Neural progenitor cell (in vitro differentiated cells): Measurements from ENCODE around the gene ZNF311. TPM values are rescaled to one million over a fixed set of nuclear protein-coding genes. Genes with fewer than 3 reads are reported as not detected.

Experiments
- DNase-seq: peaks from one replicate; pipeline ENCODE4 v3.0.0-alpha.2; 2016; ENCODE audit warnings: low spot score
- H2AFZ ChIP-seq: fragments of 200-600 bp; sonication (generic); replicated peaks from 2 replicates; pipeline ENCODE4 v1.6.1; 2016; ENCODE audit warnings: antibody characterized with exemption
- H3F3A ChIP-seq: fragments of 200-600 bp; sonication (generic); 2 replicates; pipeline ENCODE4 v1.6.1; 2016; ENCODE audit warnings: antibody characterized with exemption, low read depth
- H3K27ac ChIP-seq: fragments of 200-600 bp; sonication (generic); 2 replicates; pipeline ENCODE4 v1.5.1; 2016; ENCODE audit warnings: mild to moderate bottlenecking
- H3K27me3 ChIP-seq: fragments of 200-600 bp; sonication (generic); 2 replicates; pipeline ENCODE4 v1.6.1; 2016; ENCODE audit warnings: mild to moderate bottlenecking, moderate library complexity
- H3K36me3 ChIP-seq: fragments of 200-600 bp; sonication (generic); 2 replicates; pipeline ENCODE4 v1.5.1; 2016
- H3K4me1 ChIP-seq: fragments of 200-600 bp; sonication (generic); 2 replicates; pipeline ENCODE4 v1.6.1; 2016; ENCODE audit warnings: mixed run types
- H3K4me2 ChIP-seq: fragments of 200-600 bp; sonication (generic); 2 replicates; pipeline ENCODE4 v1.6.1; 2016
- H3K4me3 ChIP-seq: fragments of 200-600 bp; sonication (generic); 2 replicates; pipeline ENCODE4 v1.5.1; 2016
- H3K79me2 ChIP-seq: fragments of 200-600 bp; sonication (generic); 2 replicates; pipeline ENCODE4 v1.6.1; 2016; ENCODE audit warnings: low read depth
- H3K9ac ChIP-seq: fragments of 200-600 bp; sonication (generic); 2 replicates; pipeline ENCODE4 v1.6.1; 2016
- H3K9me3 ChIP-seq: fragments of 200-600 bp; sonication (generic); 2 replicates; pipeline ENCODE4 v1.5.1; 2016; ENCODE audit warnings: low read depth
- H4K20me1 ChIP-seq: fragments of 200-600 bp; sonication (generic); 2 replicates; pipeline ENCODE4 v1.6.1; 2016; ENCODE audit warnings: low read depth
- H3K27ac Mint-ChIP-seq: 3 replicates; pipeline ENCODE4 v1.8.0; 2021; ENCODE audit warnings: mixed read lengths
- H3K27me3 Mint-ChIP-seq: 2 replicates; pipeline ENCODE4 v1.8.0; 2022; ENCODE audit warnings: low read depth, mild to moderate bottlenecking, inconsistent platforms, moderate library complexity, mixed read lengths; ENCODE audit not compliant: insufficient read depth
- H3K36me3 Mint-ChIP-seq: 3 replicates; pipeline ENCODE4 v1.8.0; 2021; ENCODE audit warnings: mixed read lengths
- H3K4me1 Mint-ChIP-seq: 3 replicates; pipeline ENCODE4 v1.8.0; 2021; ENCODE audit warnings: mixed read lengths
- H3K4me3 Mint-ChIP-seq: 3 replicates; pipeline ENCODE4 v1.8.0; 2021; ENCODE audit warnings: mild to moderate bottlenecking, moderate library complexity, mixed read lengths
- H3K9me3 Mint-ChIP-seq: 3 replicates; pipeline ENCODE4 v1.8.0; 2020; ENCODE audit warnings: mixed read lengths
- CTCF ChIP-seq: fragments of 200-600 bp; sonication (generic); IDR thresholded peaks from 2 replicates; pipeline ENCODE4 v1.5.1; 2017; ENCODE audit warnings: antibody characterized with exemption, mild to moderate bottlenecking
- EZH2 ChIP-seq: fragments of 200-600 bp; sonication (generic); IDR thresholded peaks from 2 replicates; pipeline ENCODE4 v1.6.1; 2017; ENCODE audit warnings: antibody characterized with exemption, mild to moderate bottlenecking, moderate library complexity
- EZH2phosphoT487 ChIP-seq: fragments of 200-600 bp; sonication (generic); IDR thresholded peaks from 2 replicates; pipeline ENCODE4 v1.6.1; 2017; ENCODE audit warnings: antibody characterized with exemption
- total RNA-seq: library from RNA; depleted of rRNA; stranded (reverse); fragments of >200 nt; gene quantifications from 2 replicates; pipeline ENCODE4 v1.2.3, GENCODE V29; 2015; ENCODE audit warnings: low replicate concordance

ZNF311 gene
- total RNA-seq, 1 donor from 2014 or later, result 1.9 TPM

DNA sequence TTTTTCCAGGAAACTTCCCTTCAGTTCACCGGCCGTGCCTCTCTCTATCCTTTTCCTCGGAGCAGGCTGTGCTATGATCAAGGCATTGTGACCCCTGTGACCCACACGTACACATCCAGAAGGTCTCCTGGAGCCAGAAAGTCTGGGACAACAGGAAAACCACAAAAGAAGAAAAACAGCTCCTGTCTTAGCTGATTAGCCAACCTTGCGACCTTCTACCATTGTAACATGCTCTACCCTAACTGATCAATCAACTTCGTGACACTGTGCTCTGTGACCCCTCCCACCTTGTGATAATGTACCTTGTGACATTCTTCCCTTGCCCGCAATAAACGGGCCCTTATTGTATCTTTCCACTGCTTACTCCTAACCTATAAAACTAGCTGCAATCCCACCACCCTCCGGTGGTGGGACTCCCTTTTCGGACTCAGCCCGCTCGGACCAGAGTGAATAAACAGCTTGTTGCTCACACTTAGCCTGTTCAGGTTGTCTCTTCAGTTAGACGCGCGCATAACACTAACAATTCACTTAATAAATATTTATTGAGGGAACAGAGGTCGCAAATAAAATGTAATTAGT is 24.2 kb downstream of the ZNF311 start:
- no peak overlapping the region for H3K27ac ChIP-seq
- peak overlapping the region; percentile 92 for H3K27ac Mint-ChIP-seq
- peaks cover 30% of the 10 kb centered on the region for H3K27me3 Mint-ChIP-seq
- TF ChIP-seq CTCF (peak; percentile 53), EZH2 (no peak), EZH2phosphoT487 (peak; percentile 41)
- peak; percentile 92 for DNase-seq
- peaks cover 5% of the 10 kb centered on the region for H3K9me3 Mint-ChIP-seq
- no peaks in the 10 kb centered on the region for H3K79me2 ChIP-seq
- H3K4me1 Mint-ChIP-seq, result peaks cover 45% of the 10 kb centered on the region
- no peaks in the 10 kb centered on the region for H3K9me3 ChIP-seq
- peaks cover 10% of the 10 kb centered on the region for H3K4me1 ChIP-seq
- H3K4me3 ChIP-seq, result peak overlapping the region; percentile 97
- no peak overlapping the region for H3K9ac ChIP-seq
- peaks cover 35% of the 10 kb centered on the region for H3F3A ChIP-seq
- peak overlapping the region; percentile 94 for H3K4me3 Mint-ChIP-seq
- H3K4me2 ChIP-seq, result peak overlapping the region; percentile 77
- no peaks in the 10 kb centered on the region for H4K20me1 ChIP-seq
- peaks cover 5% of the 10 kb centered on the region for H3K36me3 Mint-ChIP-seq
- peak overlapping the region; percentile 71 for H2AFZ ChIP-seq
- H3K36me3 ChIP-seq, result no peaks in the 10 kb centered on the region
- peaks cover 44% of the 10 kb centered on the region for H3K27me3 ChIP-seq

DNA sequence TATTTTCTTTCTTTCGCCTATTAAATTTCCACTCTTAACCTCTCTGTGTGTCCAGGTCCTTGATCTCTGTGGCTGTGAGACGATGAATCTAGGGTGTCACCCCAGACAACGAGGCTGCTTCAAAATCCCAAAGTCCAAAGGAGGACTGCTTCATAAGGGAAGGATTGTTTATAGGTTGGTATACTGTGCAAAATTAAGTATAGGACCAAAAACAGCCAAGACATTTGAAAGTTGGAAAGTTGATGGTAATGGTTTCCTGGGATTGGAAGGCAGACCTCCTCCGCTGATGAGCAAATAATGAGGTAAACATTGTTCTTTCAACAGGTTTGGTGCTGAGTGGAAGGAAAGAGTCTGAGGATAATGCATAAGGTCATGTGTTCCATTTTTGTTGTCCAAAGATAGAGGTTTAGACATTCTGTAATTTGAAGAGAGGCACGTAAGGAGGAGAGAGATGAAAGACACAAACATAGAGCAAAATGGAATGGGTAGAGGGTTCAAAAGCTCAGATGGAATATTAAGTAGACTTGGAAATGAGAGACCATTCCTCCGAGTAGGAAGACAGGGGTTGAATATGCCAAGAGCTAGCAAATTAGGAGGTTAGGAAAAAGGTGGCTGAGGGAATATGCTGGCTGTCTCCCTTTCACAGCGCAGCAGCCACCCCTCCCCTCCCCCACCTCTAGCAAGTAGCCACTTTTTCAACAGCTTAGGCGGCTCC is 24.8 kb downstream of the ZNF311 start:
- Mint-ChIP-seq H3K27me3 (peaks cover 30% of the 10 kb centered on the region), H3K4me3 (peak overlapping the region; percentile 94), H3K4me1 (peaks cover 39% of the 10 kb centered on the region), H3K9me3 (peaks cover 5% of the 10 kb centered on the region), H3K27ac (peak overlapping the region; percentile 30), H3K36me3 (peaks cover 5% of the 10 kb centered on the region)
- Histone ChIP-seq H3K4me3 (peak overlapping the region; percentile 97), H4K20me1 (no peaks in the 10 kb centered on the region), H3K4me2 (peak overlapping the region; percentile 77), H3F3A (peaks cover 31% of the 10 kb centered on the region), H3K27me3 (peaks cover 47% of the 10 kb centered on the region), H3K79me2 (no peaks in the 10 kb centered on the region), H3K4me1 (peaks cover 8% of the 10 kb centered on the region), H3K36me3 (no peaks in the 10 kb centered on the region), H3K9ac (no peak overlapping the region), H3K27ac (no peak overlapping the region), H3K9me3 (no peaks in the 10 kb centered on the region), H2AFZ (peak overlapping the region; percentile 71)
- TF ChIP-seq CTCF (no peak), EZH2 (no peak), EZH2phosphoT487 (no peak)
- peak; percentile 72 for DNase-seq

DNA sequence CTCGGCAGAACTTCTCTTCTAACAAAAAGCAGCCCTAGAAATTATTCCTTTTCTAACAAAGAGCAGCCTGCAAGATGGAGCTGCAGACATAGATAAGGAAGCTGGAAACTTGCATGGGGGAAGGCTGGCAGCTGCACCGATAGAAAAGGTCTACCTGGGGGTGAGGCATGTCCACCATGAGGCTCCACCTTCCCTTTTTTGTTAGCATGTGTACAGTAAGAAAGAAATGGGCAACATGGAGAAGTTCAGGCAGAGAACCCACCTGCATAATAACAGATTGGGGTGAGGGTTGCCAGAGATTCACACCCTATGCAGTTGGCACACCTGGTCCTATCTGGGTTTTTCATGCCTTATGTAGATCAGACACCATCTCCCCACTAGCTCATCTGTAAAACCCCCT is 25.4 kb downstream of the ZNF311 start:
- peaks cover 5% of the 10 kb centered on the region for H3K36me3 Mint-ChIP-seq
- Histone ChIP-seq H4K20me1 (no peaks in the 10 kb centered on the region), H3K9ac (no peak overlapping the region), H3K36me3 (no peaks in the 10 kb centered on the region), H3F3A (peaks cover 25% of the 10 kb centered on the region), H3K4me1 (peaks cover 8% of the 10 kb centered on the region), H3K79me2 (no peaks in the 10 kb centered on the region), H3K27me3 (peaks cover 47% of the 10 kb centered on the region), H3K4me2 (no peak overlapping the region), H3K4me3 (no peak overlapping the region), H2AFZ (no peak overlapping the region), H3K9me3 (no peaks in the 10 kb centered on the region), H3K27ac (no peak overlapping the region)
- peaks cover 33% of the 10 kb centered on the region for H3K27me3 Mint-ChIP-seq
- TF ChIP-seq CTCF, result no peak
- no peak for TF ChIP-seq EZH2
- TF ChIP-seq EZH2phosphoT487, result no peak
- H3K9me3 Mint-ChIP-seq, result peaks cover 5% of the 10 kb centered on the region
- peaks cover 32% of the 10 kb centered on the region for H3K4me1 Mint-ChIP-seq
- peak overlapping the region; percentile 4 for H3K4me3 Mint-ChIP-seq
- H3K27ac Mint-ChIP-seq, result no peak overlapping the region
- DNase-seq, result no peak
